Activated CD4-positive, CD25-positive, alpha-beta regulatory T cell treated with anti-CD3 and anti-CD28 coated beads, Interleukin-2, amount 50 U/mL, for 72 hours (primary cell): ENCODE data around the gene COLEC12.

Experiments
- DNase-seq: peaks from one replicate; pipeline ENCODE4 v3.0.0; 2021

Gene COLEC12

GRCh38 chr18:473802-474201, 26.7 kb downstream of the COLEC12 start:
- DNase-seq = no peak

- no peak for DNase-seq
These were observed 28.8 kb downstream of the COLEC12 start for GRCh38 chr18:471716-472115.

- no peak for DNase-seq
These were observed 29.6 kb downstream of the COLEC12 start for GRCh38 chr18:470661-471501.

GRCh38 chr18:468955-469790, 31.3 kb downstream of the COLEC12 start:
- no peak for DNase-seq

- DNase-seq = no peak
These were observed 36.5 kb downstream of the COLEC12 start for GRCh38 chr18:463827-464541.

- no peak for DNase-seq
These were observed 37.1 kb downstream of the COLEC12 start for GRCh38 chr18:463403-463802.

- DNase-seq = no peak
These were observed 38.7 kb downstream of the COLEC12 start for GRCh38 chr18:461762-462161.

- DNase-seq = no peak
These were observed 39.7 kb downstream of the COLEC12 start for GRCh38 chr18:460791-461190.

GRCh38 chr18:459814-460593, 40.5 kb downstream of the COLEC12 start:
- DNase-seq = no peak

- DNase-seq = no peak
These were observed 42.7 kb downstream of the COLEC12 start for GRCh38 chr18:457521-458412.

- no peak for DNase-seq
These were observed 43.4 kb downstream of the COLEC12 start for GRCh38 chr18:457140-457519.

GRCh38 chr18:456361-457139, 44.0 kb downstream of the COLEC12 start:
- DNase-seq = no peak

- DNase-seq = no peak
These were observed 47.1 kb downstream of the COLEC12 start for GRCh38 chr18:453400-453799.

GRCh38 chr18:452816-453215, 47.7 kb downstream of the COLEC12 start:
- no peak for DNase-seq

- DNase-seq = no peak
These were observed 51.1 kb downstream of the COLEC12 start for GRCh38 chr18:449374-449773.

GRCh38 chr18:448116-448790, 52.2 kb downstream of the COLEC12 start:
- no peak for DNase-seq

GRCh38 chr18:446941-447560, 53.5 kb downstream of the COLEC12 start:
- DNase-seq = no peak

GRCh38 chr18:445055-445454, 55.4 kb downstream of the COLEC12 start:
- no peak for DNase-seq

GRCh38 chr18:438571-438970, 61.9 kb downstream of the COLEC12 start:
- DNase-seq = no peak

- DNase-seq = no peak
These were observed 64.6 kb downstream of the COLEC12 start for GRCh38 chr18:435940-436339.
